Measurements from ENCODE around the gene HOXD13. TPM values are rescaled to one million over a fixed set of nuclear protein-coding genes. Genes with fewer than 3 reads are reported as not detected.

The HOXD13 gene
- total and polyA plus RNA-seq, 2 of the 13 experiments (the other 11 are each of a cell fraction or from before 2014, with no cell fraction given), result not detected

- peak; percentile 79; the same call in 1 of the 2 replicates for TF ChIP-seq SCMH1 (CRISPR knock-in tag; IDR thresholded peaks at IDR 0.05; ENCODE audit: borderline replicate concordance)
- TF ChIP-seq, protein P1, sequence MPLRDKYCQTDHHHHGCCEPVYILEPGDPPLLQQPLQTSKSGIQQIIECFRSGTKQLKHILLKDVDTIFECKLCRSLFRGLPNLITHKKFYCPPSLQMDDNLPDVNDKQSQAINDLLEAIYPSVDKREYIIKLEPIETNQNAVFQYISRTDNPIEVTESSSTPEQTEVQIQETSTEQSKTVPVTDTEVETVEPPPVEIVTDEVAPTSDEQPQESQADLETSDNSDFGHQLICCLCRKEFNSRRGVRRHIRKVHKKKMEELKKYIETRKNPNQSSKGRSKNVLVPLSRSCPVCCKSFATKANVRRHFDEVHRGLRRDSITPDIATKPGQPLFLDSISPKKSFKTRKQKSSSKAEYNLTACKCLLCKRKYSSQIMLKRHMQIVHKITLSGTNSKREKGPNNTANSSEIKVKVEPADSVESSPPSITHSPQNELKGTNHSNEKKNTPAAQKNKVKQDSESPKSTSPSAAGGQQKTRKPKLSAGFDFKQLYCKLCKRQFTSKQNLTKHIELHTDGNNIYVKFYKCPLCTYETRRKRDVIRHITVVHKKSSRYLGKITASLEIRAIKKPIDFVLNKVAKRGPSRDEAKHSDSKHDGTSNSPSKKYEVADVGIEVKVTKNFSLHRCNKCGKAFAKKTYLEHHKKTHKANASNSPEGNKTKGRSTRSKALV (CRISPR knock-in tag; IDR thresholded peaks at IDR 0.05), result peak; percentile 45; the same call in 1 of the 2 replicates
- peak; percentile 86 for TF ChIP-seq SRF (IDR thresholded peaks at IDR 0.05; ENCODE audit: low read depth, low read length)
- TF ChIP-seq, protein P2, sequence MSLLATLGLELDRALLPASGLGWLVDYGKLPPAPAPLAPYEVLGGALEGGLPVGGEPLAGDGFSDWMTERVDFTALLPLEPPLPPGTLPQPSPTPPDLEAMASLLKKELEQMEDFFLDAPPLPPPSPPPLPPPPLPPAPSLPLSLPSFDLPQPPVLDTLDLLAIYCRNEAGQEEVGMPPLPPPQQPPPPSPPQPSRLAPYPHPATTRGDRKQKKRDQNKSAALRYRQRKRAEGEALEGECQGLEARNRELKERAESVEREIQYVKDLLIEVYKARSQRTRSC (CRISPR knock-in tag; IDR thresholded peaks at IDR 0.05; ENCODE audit: low read depth), result no peak
- no peak for TF ChIP-seq HHEX (CRISPR knock-in tag; IDR thresholded peaks at IDR 0.05)
Measured at GRCh38 chr2:176096243-176096985, 3.9 kb downstream of the HOXD13 start (continued).

GRCh38 chr2:176096986-176097819 is 4.7 kb downstream of the HOXD13 start:
- POLR2A ChIA-PET, result no interaction called here
- peak; percentile 64 for DNase-seq (ENCODE audit: low spot score)
- ATAC-seq, result peak; percentile 95
- Histone ChIP-seq H3K27me3 (ENCODE audit: control insufficient read depth in 1 of 2, insufficient read depth in 2 of 2, low read length in 2 of 2) (peaks cover 28 to 95% of the 10 kb centered on the region in 2 experiments), H3K4me3 (replicated peaks in 1 of 3; ENCODE audit: insufficient read depth in 1 of 3, low read depth in 2 of 3, low read length in 3 of 3) (peak overlapping the region; percentile 47 to 75 (median 61)), H3K4me2 (ENCODE audit: low read depth, low read length) (peak overlapping the region; percentile 91), H3K9me3 (ENCODE audit: low read length) (no peaks in the 10 kb centered on the region), H3K36me3 (replicated peaks in 1 of 2; ENCODE audit: control insufficient read depth in 1 of 2, insufficient read depth in 2 of 2, low read length in 2 of 2) (no peaks in the 10 kb centered on the region), H3K4me1 (ENCODE audit: insufficient read depth, low read length) (peaks cover 17% of the 10 kb centered on the region), H2AFZ (ENCODE audit: low read length) (peak overlapping the region; percentile 3), H3K27ac (ENCODE audit: extremely low read length, insufficient read depth, low read length) (no peak overlapping the region), H3K79me2 (ENCODE audit: insufficient read depth, low read length) (no peaks in the 10 kb centered on the region), H3K9ac (ENCODE audit: insufficient read depth, low read depth, low read length) (peak overlapping the region; percentile 4; the same call in 1 of the 2 replicates), H4K20me1 (ENCODE audit: insufficient read depth, low read length) (no peaks in the 10 kb centered on the region)
- 2% methylated on average over 14 of the region's 45 CpGs for WGBS (ENCODE audit: low lambda C conversion rate)
- peak; percentile 43 for FAIRE-seq
- no TSS peak for BruUV-seq (replicated peaks)
- CTCF ChIA-PET (ENCODE audit: low intra/inter-chr PET ratio, low total read pairs), result interaction anchor here (0.6 to 3.0 kb wide), 7 partner anchors 407 to 1397 kb away, joined by 3 to 33 read pairs (median 13); no protein-coding TSS in a partner anchor
- intact Hi-C loops (cut with micrococcal nuclease; ENCODE audit: unreplicated experiment), result loop anchor here (1.0 to 5.0 kb wide), 6 partner anchors 407 to 895 kb away; no protein-coding TSS in a partner anchor
- in situ Hi-C loops (cut with HindIII; ENCODE audit: extremely low pct_ligation_motif_present, low pct_unique_long_range_greater_than_20kb), result loop anchor here (5.0 kb wide), 2 partner anchors 410 to 730 kb away; no protein-coding TSS in a partner anchor
- 0 out of 2 replicates have a peak, but pooled peaks have one; percentile 67 for TF ChIP-seq ZNF136 (CRISPR knock-in tag; IDR thresholded peaks at IDR 0.05; ENCODE audit: low read depth)
- TF ChIP-seq ZFP36L1 (CRISPR knock-in tag; IDR thresholded peaks at IDR 0.05), result no peak
- TF ChIP-seq REPIN1 (CRISPR knock-in tag; IDR thresholded peaks at IDR 0.05; ENCODE audit: borderline replicate concordance, low read depth), result peak; percentile 43; the same call in 1 of the 2 replicates
- TF ChIP-seq RBM39 (IDR thresholded peaks at IDR 0.05; ENCODE audit: low read depth, low read length, poor library complexity, severe bottlenecking), result peak; percentile 52
- TF ChIP-seq MEIS1 (CRISPR knock-in tag; IDR thresholded peaks at IDR 0.05; ENCODE audit: borderline replicate concordance), result peak; percentile 33; the same call in 1 of the 2 replicates
- TF ChIP-seq ZNF776 (CRISPR knock-in tag; IDR thresholded peaks at IDR 0.05), result peak; percentile 83; the same call in 1 of the 2 replicates
- peak; percentile 78 for TF ChIP-seq RNF2 (conservative IDR thresholded peaks at IDR 0.05; ENCODE audit: low read depth)
- no peak for TF ChIP-seq SMYD3 (CRISPR knock-in tag; IDR thresholded peaks at IDR 0.05)
- peak; percentile 74 for TF ChIP-seq ZFP91 (CRISPR knock-in tag; IDR thresholded peaks at IDR 0.05; ENCODE audit: borderline replicate concordance)
- peak; percentile 49 for TF ChIP-seq TEAD3 (CRISPR knock-in tag; optimal IDR thresholded peaks at IDR 0.05; ENCODE audit: borderline replicate concordance)
- peak; percentile 38; the same call in 1 of the 2 replicates for TF ChIP-seq MYC (CRISPR knock-in tag; IDR thresholded peaks at IDR 0.05; ENCODE audit: borderline replicate concordance)

Measured in HepG2 (cell line).